SK-N-SH (cell line): ENCODE results near the gene NDUFAF5. TPM values are rescaled to one million over a fixed set of nuclear protein-coding genes. Genes with fewer than 3 reads are reported as not detected.

Source experiments
- CTCF ChIA-PET: fragments of 300-600, 350-600 bp; formaldehyde crosslinking; extraction: SDS; loops from one replicate; lab custom pipeline; 2021; lab: Yijun Ruan, JAX
- POLR2A ChIA-PET: fragments of 350-600 bp; sonication (Branson Sonifier 250); formaldehyde crosslinking; extraction: SDS; loops from one replicate; lab custom pipeline; 2020; ENCODE audit warnings: antibody characterized with exemption, inconsistent platforms; lab: Yijun Ruan, JAX
- DNase-seq: peaks from one replicate; pipeline ENCODE4 v3.0.0; 2012
- H2AFZ ChIP-seq: fragments of 200-600 bp; sonication (generic); 2 replicates; pipeline ENCODE4 v1.8.1; 2016; ENCODE audit warnings: antibody characterized with exemption, mild to moderate bottlenecking, low read depth
- H3F3A ChIP-seq: fragments of 200-600 bp; sonication (generic); replicated peaks from 2 replicates; pipeline ENCODE3; 2016; ENCODE audit warnings: antibody characterized with exemption, mild to moderate bottlenecking; ENCODE audit not compliant: insufficient read depth
- H3K27ac ChIP-seq, 2 experiments: fragments of 200-500 bp in 1 of 2; fragments of 200-600 bp in 1 of 2; sonication (Bioruptor generic) in 1 of 2; sonication (generic), shearing (Covaris generic) in 1 of 2; 2 replicates each; pipeline versions ENCODE4 v1.5.1 to v1.6.1; 2014 to 2016; ENCODE audit warnings: low read depth in 2 of 2, inconsistent platforms in 1 of 2, low read length in 1 of 2, mild to moderate bottlenecking in 1 of 2, mixed read lengths in 1 of 2
- H3K27me3 ChIP-seq: fragments of 200-600 bp; sonication (generic), shearing (Covaris generic); 2 replicates; pipeline ENCODE4 v1.6.1; 2016; ENCODE audit warnings: mixed run types; ENCODE audit not compliant: insufficient read depth
- H3K36me3 ChIP-seq, 2 experiments: fragments of 200-500 bp in 1 of 2; fragments of 200-600 bp in 1 of 2; sonication (Bioruptor generic) in 1 of 2; sonication (generic) in 1 of 2; replicated peaks in 1 of 2; 2 replicates each; pipeline versions ENCODE3 to v1.5.1; 2014 to 2016; ENCODE audit warnings: low read length in 1 of 2, mild to moderate bottlenecking in 1 of 2; ENCODE audit not compliant: insufficient read depth in 2 of 2, control insufficient read depth in 1 of 2
- H3K4me1 ChIP-seq, 2 experiments: fragments of 200-500 bp in 1 of 2; fragments of 200-600 bp in 1 of 2; sonication (Bioruptor generic) in 1 of 2; sonication (generic), shearing (Covaris generic) in 1 of 2; 2 replicates each; pipeline versions ENCODE4 v1.5.1 to v1.6.1; 2014 to 2016; ENCODE audit warnings: low read depth in 1 of 2, low read length in 1 of 2, mixed run types in 1 of 2; ENCODE audit not compliant: insufficient read depth in 2 of 2, control insufficient read depth in 1 of 2
- H3K4me2 ChIP-seq: fragments of 200-600 bp; sonication (generic), shearing (Covaris generic); 2 replicates; pipeline ENCODE4 v1.6.1; 2017; ENCODE audit warnings: mixed run types
- H3K4me3 ChIP-seq, 2 experiments: fragments of 200-500 bp in 1 of 2; fragments of 200-600 bp in 1 of 2; sonication (Bioruptor generic) in 1 of 2; sonication (generic), shearing (Covaris generic) in 1 of 2; 2 replicates each; pipeline versions ENCODE4 v1.5.1 to v1.8.1; 2014 to 2016; ENCODE audit warnings: low read depth in 2 of 2, inconsistent platforms in 1 of 2, low read length in 1 of 2, mild to moderate bottlenecking in 1 of 2, mixed read lengths in 1 of 2, moderate library complexity in 1 of 2
- H3K79me2 ChIP-seq: fragments of 200-600 bp; sonication (generic); 2 replicates; pipeline ENCODE4 v1.8.1; 2017; ENCODE audit warnings: mild to moderate bottlenecking; ENCODE audit not compliant: insufficient read depth
- H3K9ac ChIP-seq: fragments of 200-600 bp; sonication (generic); 2 replicates; pipeline ENCODE4 v1.6.1; 2017; ENCODE audit warnings: mixed run types
- H3K9me2 ChIP-seq: fragments of 200-600 bp; sonication (generic); 2 replicates; pipeline ENCODE4 v1.6.1; 2017; ENCODE audit warnings: mixed run types
- H3K9me3 ChIP-seq: fragments of 200-600 bp; sonication (generic); 2 replicates; pipeline ENCODE4 v1.6.1; 2017; ENCODE audit warnings: mixed run types, mild to moderate bottlenecking, moderate library complexity
- H4K20me1 ChIP-seq: fragments of 200-600 bp; sonication (generic); 2 replicates; pipeline ENCODE4 v1.6.1; 2017; ENCODE audit warnings: mild to moderate bottlenecking, mixed run types; ENCODE audit not compliant: insufficient read depth
- CTCF ChIP-seq: fragments of 200-600 bp; sonication (generic); IDR thresholded peaks from 2 replicates; pipeline ENCODE4 v1.6.1; 2017; ENCODE audit warnings: antibody characterized with exemption, mild to moderate bottlenecking, moderate library complexity
- FOSL2 ChIP-seq: IDR thresholded peaks from 2 replicates; pipeline ENCODE4 v1.4.0; 2012; ENCODE audit warnings: low read depth, mild to moderate bottlenecking, moderate library complexity, borderline replicate concordance
- MEF2A ChIP-seq: IDR thresholded peaks from 2 replicates; pipeline ENCODE4 v1.4.0; 2012; ENCODE audit warnings: low read depth, borderline replicate concordance
- NFIC ChIP-seq: IDR thresholded peaks from 2 replicates; pipeline ENCODE4 v1.4.0; 2012; ENCODE audit warnings: borderline replicate concordance
- NRF1 ChIP-seq: IDR thresholded peaks from 2 replicates; pipeline ENCODE4 v1.6.1; 2012; ENCODE audit warnings: low read depth, mild to moderate bottlenecking, low read length
- RAD21 ChIP-seq: IDR thresholded peaks from 2 replicates; pipeline ENCODE4 v1.6.1; 2012; ENCODE audit warnings: mild to moderate bottlenecking, low read length
- REST ChIP-seq: IDR thresholded peaks from 2 replicates; pipeline ENCODE4 v1.6.1; 2012; ENCODE audit warnings: mild to moderate bottlenecking, low read depth, low read length, moderate library complexity
- RFX5 ChIP-seq: IDR thresholded peaks from 2 replicates; pipeline ENCODE4 v1.6.1; 2012; ENCODE audit warnings: mild to moderate bottlenecking, improper control_type of control experiment, low read length
- SIN3A ChIP-seq: IDR thresholded peaks from 2 replicates; pipeline ENCODE4 v1.6.1; 2012; ENCODE audit warnings: low read depth, mild to moderate bottlenecking, low read length, moderate library complexity, borderline replicate concordance
- SMC3 ChIP-seq: IDR thresholded peaks from 2 replicates; pipeline ENCODE4 v1.6.1; 2012; ENCODE audit warnings: low read depth, low read length, improper control_type of control experiment
- USF2 ChIP-seq: fragments of 150-350 bp; IDR thresholded peaks from 2 replicates; pipeline ENCODE4 v1.6.1; 2017; ENCODE audit warnings: antibody characterized with exemption, low read length, low read depth, borderline replicate concordance
- WGBS: methylation state at CpG from one replicate; pipeline ENCODE4 v1.1.6; 2017; ENCODE audit warnings: low lambda C conversion rate; 5-methylcytosine and 5-hydroxymethylcytosine counted together
- polyA plus RNA-seq, 3 experiments: library from polyadenylated mRNA; depleted of rRNA; stranded (reverse); fragments of >200 nt; gene quantifications; 2 replicates each; pipeline ENCODE4 v1.2.3, GENCODE V29; 2012
- TF ChIP-seq, protein P1 (sequence below): fragments of 150-350 bp; IDR thresholded peaks from 2 replicates; pipeline ENCODE4 v1.6.1; 2016; ENCODE audit warnings: mild to moderate bottlenecking, low read depth, low read length

The NDUFAF5 gene
- polyA plus RNA-seq, 1 of the 3 experiments (the other 2 are of a cell fraction) = 8.0 TPM

- Histone ChIP-seq H3K4me1 (no peaks in the 10 kb centered on the region), H3K27ac (no peak overlapping the region), H3K79me2 (no peaks in the 10 kb centered on the region), H3K9ac (no peak overlapping the region), H3F3A (no peaks in the 10 kb centered on the region), H3K9me3 (no peaks in the 10 kb centered on the region), H3K27me3 (no peaks in the 10 kb centered on the region), H2AFZ (no peak overlapping the region), H3K9me2 (no peaks in the 10 kb centered on the region), H3K4me3 (no peak overlapping the region), H3K4me2 (no peak overlapping the region), H4K20me1 (no peaks in the 10 kb centered on the region), H3K36me3 (peaks cover 26 to 34% of the 10 kb centered on the region in 2 experiments)
- no peak for DNase-seq
- CTCF ChIA-PET = interaction anchor here (2.1 kb wide), 1 partner anchor 27 kb away, joined by 6 read pairs; no protein-coding TSS in a partner anchor
- WGBS = 89% methylated on average over 1 of the region's 1 CpG
- TF ChIP-seq USF2 (no peak), SIN3A (no peak), CTCF (no peak), RFX5 (no peak), NFIC (no peak), MEF2A (no peak), RAD21 (no peak), SMC3 (no peak), FOSL2 (no peak), NRF1 (no peak), REST (no peak)
- TF ChIP-seq, protein P1, sequence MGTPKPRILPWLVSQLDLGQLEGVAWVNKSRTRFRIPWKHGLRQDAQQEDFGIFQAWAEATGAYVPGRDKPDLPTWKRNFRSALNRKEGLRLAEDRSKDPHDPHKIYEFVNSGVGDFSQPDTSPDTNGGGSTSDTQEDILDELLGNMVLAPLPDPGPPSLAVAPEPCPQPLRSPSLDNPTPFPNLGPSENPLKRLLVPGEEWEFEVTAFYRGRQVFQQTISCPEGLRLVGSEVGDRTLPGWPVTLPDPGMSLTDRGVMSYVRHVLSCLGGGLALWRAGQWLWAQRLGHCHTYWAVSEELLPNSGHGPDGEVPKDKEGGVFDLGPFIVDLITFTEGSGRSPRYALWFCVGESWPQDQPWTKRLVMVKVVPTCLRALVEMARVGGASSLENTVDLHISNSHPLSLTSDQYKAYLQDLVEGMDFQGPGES = no peak
- POLR2A ChIA-PET = no interaction called here
Observed at GRCh38 chr20:13744352-13744751, 40.5 kb upstream of the NDUFAF5 start.
